HCT116 (cell line): Measurements from ENCODE around the gene ZNF227. TPM values are rescaled to one million over a fixed set of nuclear protein-coding genes. Genes with fewer than 3 reads are reported as not detected.

Source experiments
- ATAC-seq: fragments of 200-7000 bp; cut with Tn5 transposase; 2 replicates; pipeline ENCODE4 v1.9.1; 2020; ENCODE audit warnings: mild to moderate bottlenecking, moderate library complexity
- BruUV-seq: library from RNA; stranded (reverse); fragments of 400-500 nt; replicated peaks from 2 replicates; lab custom pipeline; 2021; lab: Mats Ljungman, UMichigan
- CTCF ChIA-PET: fragments of 300-600 bp; sonication (Branson Sonifier 250); formaldehyde crosslinking; loops from one replicate; lab custom pipeline; 2021; ENCODE audit warnings: antibody characterized with exemption; lab: Charles Lee
- POLR2A ChIA-PET: fragments of 300-600, 350-600 bp; sonication (Branson Sonifier 250); formaldehyde crosslinking; loops from one replicate; lab custom pipeline; 2021; ENCODE audit warnings: antibody characterized with exemption; lab: Charles Lee
- RAD21 ChIA-PET, 2 experiments: fragments of 300-600 bp; sonication (Branson Sonifier 250); formaldehyde crosslinking; loops; one replicate each; lab custom pipeline; 2023; ENCODE audit warnings: low total read pairs in 2 of 2; ENCODE audit not compliant: uncharacterized antibody in 2 of 2, unreplicated experiment in 2 of 2, low non-redundant PET in 1 of 2; lab: Charles Lee
- DNase-seq: peaks from one replicate; pipeline ENCODE4 v3.0.0-alpha.2; 2010; ENCODE audit warnings: low read depth, low spot score
- H2AFZ ChIP-seq: fragments of 200-600 bp; shearing (Covaris generic), sonication (generic); 2 replicates; pipeline ENCODE4 v1.6.1; 2017; ENCODE audit warnings: low read depth, mixed run types, mixed read lengths, antibody characterized with exemption, low read length; ENCODE audit not compliant: poor library complexity, severe bottlenecking
- H3K27ac ChIP-seq: 2 replicates; pipeline ENCODE4 v1.5.1; 2012; ENCODE audit warnings: low read depth, low read length
- H3K27me3 ChIP-seq: fragments of 200-600 bp; sonication (generic); 2 replicates; pipeline ENCODE4 v1.6.1; 2016; ENCODE audit warnings: mixed run types, low read length, mixed read lengths; ENCODE audit not compliant: insufficient read depth
- H3K36me3 ChIP-seq, 2 experiments: fragments of 200-500 bp in 1 of 2; fragments of 200-600 bp in 1 of 2; sonication (Bioruptor generic) in 1 of 2; sonication (generic) in 1 of 2; 2 replicates each; pipeline versions ENCODE4 v1.5.1 to v1.6.1; 2014 to 2016; ENCODE audit warnings: low read length in 2 of 2, inconsistent platforms in 1 of 2, mixed read lengths in 1 of 2, mixed run types in 1 of 2; ENCODE audit not compliant: insufficient read depth in 2 of 2, control insufficient read depth in 1 of 2
- H3K4me1 ChIP-seq, 2 experiments: fragments of 200-600 bp in 1 of 2; sonication (generic) in 1 of 2; 2 replicates each; pipeline versions ENCODE4 v1.5.1 to v1.6.1; 2012 to 2017; ENCODE audit warnings: low read length in 2 of 2, inconsistent platforms in 1 of 2, mild to moderate bottlenecking in 1 of 2, mixed read lengths in 1 of 2, mixed run types in 1 of 2, moderate library complexity in 1 of 2; ENCODE audit not compliant: insufficient read depth in 2 of 2, control insufficient read depth in 1 of 2
- H3K4me2 ChIP-seq: fragments of 200-600 bp; sonication (generic); 2 replicates; pipeline ENCODE4 v1.6.1; 2017; ENCODE audit warnings: mixed run types, low read length, mixed read lengths
- H3K4me3 ChIP-seq, 2 experiments: fragments of 200-600 bp in 1 of 2; sonication (generic) in 1 of 2; replicated peaks in 1 of 2; 2 replicates each; pipeline ENCODE4 v1.5.1; 2011 to 2016; ENCODE audit warnings: low read length in 2 of 2, control low read depth in 1 of 2, low read depth in 1 of 2, mild to moderate bottlenecking in 1 of 2, mixed read lengths in 1 of 2, mixed run types in 1 of 2
- H3K79me2 ChIP-seq: fragments of 200-600 bp; sonication (generic); 2 replicates; pipeline ENCODE4 v1.6.1; 2017; ENCODE audit warnings: mild to moderate bottlenecking, mixed run types, low read length, moderate library complexity, mixed read lengths; ENCODE audit not compliant: insufficient read depth
- H3K9ac ChIP-seq: fragments of 200-600 bp; sonication (generic); 2 replicates; pipeline ENCODE4 v1.6.1; 2016; ENCODE audit warnings: low read length, mixed read lengths
- H3K9me2 ChIP-seq: fragments of 200-600 bp; sonication (generic), shearing (Covaris generic); 2 replicates; pipeline ENCODE4 v1.6.1; 2017; ENCODE audit warnings: mixed run types, mild to moderate bottlenecking, moderate library complexity; ENCODE audit not compliant: insufficient read depth
- H3K9me3 ChIP-seq, 2 experiments: fragments of 200-500 bp in 1 of 2; fragments of 200-600 bp in 1 of 2; sonication (Bioruptor generic) in 1 of 2; sonication (generic) in 1 of 2; 2 replicates each; pipeline ENCODE4 v1.6.1; 2014 to 2017; ENCODE audit warnings: low read length in 2 of 2, mixed read lengths in 2 of 2, inconsistent platforms in 1 of 2, low read depth in 1 of 2, mild to moderate bottlenecking in 1 of 2, mixed run types in 1 of 2, moderate library complexity in 1 of 2; ENCODE audit not compliant: control insufficient read depth in 1 of 2, insufficient read depth in 1 of 2
- H4K20me1 ChIP-seq: fragments of 200-600 bp; sonication (generic), shearing (Covaris generic); 2 replicates; pipeline ENCODE4 v1.6.1; 2017; ENCODE audit warnings: mixed run types, mild to moderate bottlenecking, moderate library complexity; ENCODE audit not compliant: insufficient read depth
- ATF3 ChIP-seq: IDR thresholded peaks from 2 replicates; pipeline ENCODE4 v1.6.1; 2012
- CBX3 ChIP-seq: IDR thresholded peaks from 2 replicates; pipeline ENCODE4 v1.6.1; 2012; ENCODE audit warnings: low read depth
- CEBPB ChIP-seq: IDR thresholded peaks from 2 replicates; pipeline ENCODE4 v1.6.1; 2012; ENCODE audit warnings: low read depth
- CTCF ChIP-seq, 3 experiments: fragments of 200-600 bp in 1 of 3; sonication (generic) in 1 of 3; IDR thresholded peaks in 2 of 3; conservative IDR thresholded peaks in 1 of 3; 2 replicates each; pipeline ENCODE4 v1.5.1; 2012 to 2017; ENCODE audit warnings: low read depth in 2 of 3, low read length in 2 of 3, antibody characterized with exemption in 1 of 3, borderline replicate concordance in 1 of 3, control low read depth in 1 of 3, mild to moderate bottlenecking in 1 of 3, mixed read lengths in 1 of 3, mixed run types in 1 of 3, moderate library complexity in 1 of 3; ENCODE audit not compliant: insufficient read depth in 1 of 3
- EGR1 ChIP-seq: IDR thresholded peaks from 2 replicates; pipeline ENCODE4 v1.6.1; 2012; ENCODE audit warnings: low read depth
- EZH2 ChIP-seq: fragments of 200-600 bp; sonication (generic); IDR thresholded peaks from 2 replicates; pipeline ENCODE4 v1.6.1; 2017; ENCODE audit warnings: antibody characterized with exemption, mixed run types
- EZH2phosphoT487 ChIP-seq: fragments of 200-600 bp; IDR thresholded peaks from 2 replicates; pipeline ENCODE4 v1.6.1; 2018; ENCODE audit warnings: antibody characterized with exemption, borderline replicate concordance
- POLR2AphosphoS5 ChIP-seq: IDR thresholded peaks from 2 replicates; pipeline ENCODE4 v1.6.1; 2011; ENCODE audit warnings: mild to moderate bottlenecking, low read depth, low read length, moderate library complexity
- RAD21 ChIP-seq: IDR thresholded peaks from 2 replicates; pipeline ENCODE4 v1.6.1; 2012; ENCODE audit warnings: low read depth, mild to moderate bottlenecking
- REST ChIP-seq: IDR thresholded peaks from 2 replicates; pipeline ENCODE4 v1.6.1; 2012; ENCODE audit warnings: low read depth
- SIN3A ChIP-seq: IDR thresholded peaks from 2 replicates; pipeline ENCODE4 v1.6.1; 2012; ENCODE audit warnings: low read depth
- SP1 ChIP-seq: IDR thresholded peaks from 2 replicates; pipeline ENCODE4 v1.6.1; 2012; ENCODE audit warnings: low read depth
- SRF ChIP-seq: IDR thresholded peaks from 2 replicates; pipeline ENCODE4 v1.6.1; 2012; ENCODE audit warnings: low read depth
- TCF7L2 ChIP-seq: IDR thresholded peaks from 2 replicates; pipeline ENCODE4 v1.7.0; 2011; ENCODE audit warnings: borderline replicate concordance, inconsistent platforms; ENCODE audit not compliant: insufficient read depth, insufficient read length; ENCODE audit errors: extremely low read depth
- YY1 ChIP-seq: IDR thresholded peaks from 2 replicates; pipeline ENCODE4 v1.6.1; 2011; ENCODE audit warnings: low read length, low read depth, moderate library complexity, mild to moderate bottlenecking; ENCODE audit not compliant: insufficient replicate concordance; ENCODE audit errors: extremely low read depth
- ZBTB33 ChIP-seq: IDR thresholded peaks from 2 replicates; pipeline ENCODE4 v1.6.1; 2011; ENCODE audit warnings: mild to moderate bottlenecking, low read length, moderate library complexity; ENCODE audit not compliant: insufficient replicate concordance; ENCODE audit errors: extremely low read depth
- ZNF274 ChIP-seq: fragments of 200-500 bp; sonication (Bioruptor generic); IDR thresholded peaks from 2 replicates; pipeline ENCODE4 v1.6.1; 2014; ENCODE audit warnings: mild to moderate bottlenecking, low read depth, low read length, inconsistent platforms
- intact Hi-C: fragments of 100-400 bp; cut with micrococcal nuclease; formaldehyde crosslinking; loops from 2 replicates; pipeline ENCODE4 v1.10.0; 2022
- total RNA-seq: library from RNA; stranded (reverse); gene quantifications from one replicate; pipeline ENCODE4 v1.2.1, GENCODE V29; 2021; ENCODE audit not compliant: unreplicated experiment

Gene ZNF227
- total RNA-seq, 1 experiment from 2014 or later: 14.4 TPM

GRCh38 chr19:44164673-44165512, 47.4 kb upstream of the ZNF227 start, which contains the start of gene ZNF226:
Gene ZNF226 (plus strand): TSS chr19:44165100. CDS start chr19:44170081, 4,981 bp downstream.
- H3K4me1 ChIP-seq: peaks cover 7 to 14% of the 10 kb centered on the region in 2 experiments
- peak within 1 kb of the TSS; percentile 99 for H2AFZ ChIP-seq
- H3K4me2 ChIP-seq: peak within 1 kb of the TSS; percentile 73
- intact Hi-C loops: loop anchor here (1.0 to 5.0 kb wide), 2 partner anchors 37 to 52 kb away; partner anchors contain the start of gene ZNF225
- H3K79me2 ChIP-seq: peaks cover 4% of the 10 kb centered on the region; the same call in 1 of the 2 replicates
- H4K20me1 ChIP-seq: no peaks in the 10 kb centered on the region
- ATAC-seq (peak; percentile 98), DNase-seq (peak; percentile 97)
- H3K27me3 ChIP-seq: no peaks in the 10 kb centered on the region
- no TSS peak for BruUV-seq
- RAD21 ChIA-PET: no interaction called here
- peaks cover 0 to 4% of the 10 kb centered on the region in 2 experiments; a peak in 3 of 4 replicates for H3K9me3 ChIP-seq
- CTCF ChIA-PET: interaction anchor here (1.3 kb wide), 1 partner anchor 336 kb away, joined by 3 read pairs; the partner anchor contains the start of gene ZNF180
- peak within 1 kb of the TSS; percentile 68 to 76 for H3K4me3 ChIP-seq
- H3K9ac ChIP-seq: peak within 1 kb of the TSS; percentile 68
- H3K9me2 ChIP-seq: no peaks in the 10 kb centered on the region
- H3K27ac ChIP-seq: peak within 1 kb of the TSS; percentile 66
- POLR2A ChIA-PET: interaction anchor here (1.0 to 1.5 kb wide), 5 partner anchors 42 to 338 kb away, joined by 3 to 6 read pairs (median 3); partner anchors contain the start of genes ZNF225, ZNF283 and ZNF45
- H3K36me3 ChIP-seq: peaks cover 20 to 21% of the 10 kb centered on the region in 2 experiments
- TF ChIP-seq CTCF (IDR thresholded peaks at IDR 0.05 in 2 of 3, conservative IDR thresholded peaks at IDR 0.05 in 1 of 3; ENCODE audit: borderline replicate concordance in 1 of 3, insufficient read depth in 1 of 3, low read depth in 2 of 3, low read length in 2 of 3) (no peak), EZH2 (no peak), SP1 (peak; percentile 77), SIN3A (peak; percentile 60), ATF3 (no peak), TCF7L2 (peak; percentile 53), RAD21 (no peak), POLR2AphosphoS5 (peak; percentile 79), REST (no peak), ZNF274 (no peak), EGR1 (no peak), SRF (peak; percentile 73), CBX3 (peak; percentile 93), ZBTB33 (no peak), CEBPB (no peak), EZH2phosphoT487 (no peak), YY1 (peak; percentile 92)
